Liver (tissue), 9 donors: ENCODE data around the gene PTPRD. TPM values are rescaled to one million over a fixed set of nuclear protein-coding genes. Genes with fewer than 3 reads are reported as not detected.

ENCODE experiments used
- DNase-seq: peaks from one replicate; pipeline ENCODE4 v3.0.0-alpha.2; 2017; ENCODE audit warnings: low spot score
- H3K27ac ChIP-seq, 2 donors: one replicate each; pipeline ENCODE4 v1.7.0; 2013; ENCODE audit warnings: inconsistent platforms in 2 of 2, low read length in 2 of 2, control low read depth in 1 of 2, low read depth in 1 of 2, mild to moderate bottlenecking in 1 of 2
- H3K27me3 ChIP-seq, 4 donors: one replicate each; pipeline versions ENCODE4 v1.6.1 to v1.7.0; 2013; ENCODE audit warnings: low read length in 3 of 4, inconsistent platforms in 1 of 4, mild to moderate bottlenecking in 1 of 4, moderate library complexity in 1 of 4; ENCODE audit not compliant: control insufficient read depth in 4 of 4, insufficient read depth in 4 of 4
- H3K36me3 ChIP-seq, 4 donors: one replicate each; pipeline versions ENCODE4 v1.6.1 to v1.7.0; 2013; ENCODE audit warnings: low read length in 3 of 4, mild to moderate bottlenecking in 3 of 4, low read depth in 1 of 4, moderate library complexity in 1 of 4; ENCODE audit not compliant: control insufficient read depth in 4 of 4, insufficient read depth in 3 of 4
- H3K4me1 ChIP-seq, 4 donors: one replicate each; pipeline versions ENCODE4 v1.6.1 to v1.7.0; 2013; ENCODE audit warnings: low read length in 3 of 4, mild to moderate bottlenecking in 3 of 4, moderate library complexity in 1 of 4; ENCODE audit not compliant: control insufficient read depth in 4 of 4, insufficient read depth in 4 of 4
- H3K4me3 ChIP-seq, 3 donors: one replicate each; pipeline versions ENCODE4 v1.6.1 to v1.7.0; 2013; ENCODE audit warnings: low read length in 3 of 3, control low read depth in 1 of 3, low read depth in 1 of 3, mild to moderate bottlenecking in 1 of 3
- H3K9ac ChIP-seq, 2 donors: one replicate each; pipeline ENCODE4 v1.7.0; 2013; ENCODE audit warnings: low read length in 2 of 2, mild to moderate bottlenecking in 2 of 2, moderate library complexity in 2 of 2, control low read depth in 1 of 2, low read depth in 1 of 2
- H3K9me3 ChIP-seq, 4 donors: one replicate each; pipeline versions ENCODE4 v1.6.1 to v1.7.0; 2013; ENCODE audit warnings: low read length in 3 of 4; ENCODE audit not compliant: control insufficient read depth in 4 of 4
- ATF3 ChIP-seq: IDR thresholded peaks from 2 replicates; pipeline ENCODE4 v1.6.1; 2016; ENCODE audit warnings: antibody characterized with exemption
- CTCF ChIP-seq: fragments of 150-350 bp; IDR thresholded peaks from 2 replicates; pipeline ENCODE4 v1.5.1; 2017; ENCODE audit warnings: improper control_type of control experiment, low read depth, low read length; ENCODE audit not compliant: missing input control
- EGR1 ChIP-seq, 2 donors: IDR thresholded peaks; 2 replicates each; pipeline ENCODE4 v1.6.1; 2016 to 2018; ENCODE audit warnings: antibody characterized with exemption in 2 of 2, low read depth in 2 of 2
- FOXA1 ChIP-seq: IDR thresholded peaks from 2 replicates; pipeline ENCODE4 v1.6.1; 2016; ENCODE audit warnings: antibody characterized with exemption
- FOXA2 ChIP-seq: IDR thresholded peaks from 2 replicates; pipeline ENCODE4 v1.6.1; 2016; ENCODE audit warnings: antibody characterized with exemption
- GABPA ChIP-seq, 2 donors: IDR thresholded peaks in 1 of 2; conservative IDR thresholded peaks in 1 of 2; 2 replicates each; pipeline ENCODE4 v1.6.1; 2016; ENCODE audit warnings: antibody characterized with exemption in 2 of 2, mild to moderate bottlenecking in 1 of 2, moderate library complexity in 1 of 2
- HNF4A ChIP-seq, 2 donors: conservative IDR thresholded peaks; 2 replicates each; pipeline ENCODE4 v1.6.1; 2016; ENCODE audit warnings: antibody characterized with exemption in 2 of 2, mild to moderate bottlenecking in 2 of 2
- HNF4G ChIP-seq: IDR thresholded peaks from 2 replicates; pipeline ENCODE4 v1.6.1; 2016; ENCODE audit warnings: antibody characterized with exemption
- JUND ChIP-seq, 2 donors: IDR thresholded peaks; 2 replicates each; pipeline ENCODE4 v1.6.1; 2016; ENCODE audit warnings: antibody characterized with exemption in 2 of 2
- NR2F2 ChIP-seq: IDR thresholded peaks from 2 replicates; pipeline ENCODE4 v1.6.1; 2016; ENCODE audit warnings: antibody characterized with exemption
- RAD21 ChIP-seq, 2 donors: IDR thresholded peaks; 2 replicates each; pipeline ENCODE4 v1.6.1; 2016; ENCODE audit warnings: antibody characterized with exemption in 2 of 2, mild to moderate bottlenecking in 2 of 2
- REST ChIP-seq: IDR thresholded peaks from 2 replicates; pipeline ENCODE4 v1.6.1; 2016; ENCODE audit warnings: antibody characterized with exemption, mild to moderate bottlenecking
- RXRA ChIP-seq, 2 donors: IDR thresholded peaks; 2 replicates each; pipeline ENCODE4 v1.6.1; 2017 to 2018; ENCODE audit warnings: antibody characterized with exemption in 2 of 2, mild to moderate bottlenecking in 1 of 2
- SP1 ChIP-seq: IDR thresholded peaks from 2 replicates; pipeline ENCODE4 v1.6.1; 2018; ENCODE audit warnings: antibody characterized with exemption, mild to moderate bottlenecking
- TAF1 ChIP-seq: conservative IDR thresholded peaks from 2 replicates; pipeline ENCODE4 v1.6.1; 2016; ENCODE audit warnings: antibody characterized with exemption, mild to moderate bottlenecking
- YY1 ChIP-seq: IDR thresholded peaks from 2 replicates; pipeline ENCODE4 v1.6.1; 2016; ENCODE audit warnings: antibody characterized with exemption, mild to moderate bottlenecking
- WGBS: extraction: QIAGEN DNeasy Blood & Tissue Kit; methylation state at CpG from one replicate; pipeline ENCODE4 v1.1.7; 2013; 5-methylcytosine and 5-hydroxymethylcytosine counted together
- polyA plus RNA-seq, 2 donors: library from polyadenylated mRNA; stranded (reverse) in 1 of 2; unstranded in 1 of 2; fragments of 200-250 nt in 1 of 2; fragments of >200 nt in 1 of 2; fragmentation: Nextera tagmentation in 1 of 2; extraction: Ambion mirVana in 1 of 2; gene quantifications; one replicate each; pipeline versions ENCODE4 v1.2.1 to v1.2.3, GENCODE V29; 2013 to 2015
- total RNA-seq, 2 donors: library from RNA; depleted of rRNA; stranded (reverse); fragments of >200 nt; gene quantifications; one replicate each; pipeline ENCODE4 v1.2.3, GENCODE V29; 2014
- TF ChIP-seq, protein P1 (sequence below): IDR thresholded peaks from 2 replicates; pipeline ENCODE4 v1.6.1; 2016; ENCODE audit warnings: antibody characterized with exemption
- donor health status: healthy.
- donor health status: healthy.
- donor health status: healthy.
- donor health status: healthy.
- donor health status: healthy.

The PTPRD gene
- total and polyA plus RNA-seq, 4 donors = 0.78 to 34.2 (median 4.7) TPM

DNA sequence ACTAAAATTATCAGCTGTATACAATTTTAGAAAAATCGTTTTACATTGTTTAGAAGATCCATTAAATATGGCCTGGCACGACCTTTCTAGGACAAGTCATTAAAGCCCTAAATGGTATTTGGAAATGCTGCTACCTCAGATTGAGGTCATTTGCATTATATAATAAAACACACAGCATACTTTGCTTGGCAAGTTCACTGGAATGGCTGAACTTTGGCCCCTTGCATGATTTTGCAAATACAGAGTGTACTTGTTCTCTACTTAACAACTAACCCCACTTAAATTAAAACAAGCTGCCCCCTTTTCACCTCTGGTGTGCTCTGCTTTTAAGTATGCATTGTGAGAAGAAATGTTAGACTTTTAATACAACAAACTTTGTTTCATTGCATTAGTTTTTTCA is 860.1 kb downstream of the PTPRD start:
- H3K4me1 ChIP-seq = peaks cover 2 to 32% (median 22%) of the 10 kb centered on the region in 4 donors
- no peak overlapping the region for H3K27ac ChIP-seq
- H3K9me3 ChIP-seq = no peaks in the 10 kb centered on the region
- H3K4me3 ChIP-seq = no peak overlapping the region
- no peak for DNase-seq
- WGBS = 18% methylated on average over 2 of the region's 2 CpGs
- no peaks in the 10 kb centered on the region for H3K27me3 ChIP-seq
- no peaks in the 10 kb centered on the region for H3K36me3 ChIP-seq
- TF ChIP-seq FOXA1 (no peak), HNF4A (conservative IDR thresholded peaks at IDR 0.05) (peak; percentile 82 to 86), FOXA2 (no peak), EGR1 (IDR thresholded peaks at IDR 0.05; ENCODE audit: low read depth in 2 of 2) (no peak), JUND (IDR thresholded peaks at IDR 0.05) (peak; percentile 15 to 71), RAD21 (IDR thresholded peaks at IDR 0.05) (no peak), YY1 (peak; percentile 13), RXRA (IDR thresholded peaks at IDR 0.05) (peak; percentile 85 to 94), HNF4G (peak; percentile 53), SP1 (peak; percentile 76), ATF3 (no peak), NR2F2 (peak; percentile 97), TAF1 (no peak), CTCF (no peak), REST (no peak)
- TF ChIP-seq, protein P1, sequence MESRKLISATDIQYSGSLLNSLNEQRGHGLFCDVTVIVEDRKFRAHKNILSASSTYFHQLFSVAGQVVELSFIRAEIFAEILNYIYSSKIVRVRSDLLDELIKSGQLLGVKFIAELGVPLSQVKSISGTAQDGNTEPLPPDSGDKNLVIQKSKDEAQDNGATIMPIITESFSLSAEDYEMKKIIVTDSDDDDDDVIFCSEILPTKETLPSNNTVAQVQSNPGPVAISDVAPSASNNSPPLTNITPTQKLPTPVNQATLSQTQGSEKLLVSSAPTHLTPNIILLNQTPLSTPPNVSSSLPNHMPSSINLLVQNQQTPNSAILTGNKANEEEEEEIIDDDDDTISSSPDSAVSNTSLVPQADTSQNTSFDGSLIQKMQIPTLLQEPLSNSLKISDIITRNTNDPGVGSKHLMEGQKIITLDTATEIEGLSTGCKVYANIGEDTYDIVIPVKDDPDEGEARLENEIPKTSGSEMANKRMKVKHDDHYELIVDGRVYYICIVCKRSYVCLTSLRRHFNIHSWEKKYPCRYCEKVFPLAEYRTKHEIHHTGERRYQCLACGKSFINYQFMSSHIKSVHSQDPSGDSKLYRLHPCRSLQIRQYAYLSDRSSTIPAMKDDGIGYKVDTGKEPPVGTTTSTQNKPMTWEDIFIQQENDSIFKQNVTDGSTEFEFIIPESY = no peak
- H3K9ac ChIP-seq = no peak overlapping the region

DNA sequence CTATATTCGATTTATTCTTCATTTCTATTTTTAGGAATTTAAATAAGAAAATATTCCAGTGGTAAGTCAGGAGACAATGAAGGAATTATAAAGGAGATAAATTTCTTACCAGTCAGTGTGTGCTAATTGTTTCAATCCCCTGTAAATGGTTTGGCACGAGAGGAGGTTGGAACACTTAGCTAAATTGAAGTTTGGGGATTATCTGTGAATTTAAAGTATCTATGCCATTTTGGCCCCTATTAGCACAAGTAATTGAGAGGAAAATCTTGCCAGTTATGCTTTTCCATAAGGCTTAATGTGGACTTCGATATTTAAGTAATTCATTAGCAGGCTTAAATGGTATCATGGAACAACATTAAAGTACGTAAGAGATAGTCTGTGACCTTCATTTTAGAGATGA is 860.8 kb downstream of the PTPRD start:
- Histone ChIP-seq H3K9me3 (no peaks in the 10 kb centered on the region), H3K4me3 (no peak overlapping the region), H3K36me3 (no peaks in the 10 kb centered on the region), H3K27me3 (no peaks in the 10 kb centered on the region), H3K27ac (no peak overlapping the region), H3K4me1 (peaks cover 2 to 32% (median 22%) of the 10 kb centered on the region in 4 donors), H3K9ac (no peak overlapping the region)
- DNase-seq = no peak
- WGBS = 82% methylated on average over 4 of the region's 4 CpGs
- TF ChIP-seq YY1 (no peak), GABPA (IDR thresholded peaks at IDR 0.05 in 1 of 2, conservative IDR thresholded peaks at IDR 0.05 in 1 of 2) (no peak), FOXA1 (no peak), CTCF (no peak), HNF4G (no peak), JUND (IDR thresholded peaks at IDR 0.05) (no peak), RXRA (IDR thresholded peaks at IDR 0.05) (no peak), RAD21 (IDR thresholded peaks at IDR 0.05) (no peak), HNF4A (conservative IDR thresholded peaks at IDR 0.05) (no peak)
- TF ChIP-seq, protein P1 = no peak
